ENCODE data around the gene ARL16. TPM values are rescaled to one million over a fixed set of nuclear protein-coding genes. Genes with fewer than 3 reads are reported as not detected.
A peak's percentile ranks its signal among the peaks of the same experiment; 100 is the strongest.
"Not testable (repeated sequence)": the region's sequence is repeated elsewhere in the genome, so short reads cannot be mapped to it uniquely, and the experiment has no call there.

ARL16 gene
- total RNA-seq, 2 donors from 2014 or later: 12.2 to 22.3 TPM

DNA sequence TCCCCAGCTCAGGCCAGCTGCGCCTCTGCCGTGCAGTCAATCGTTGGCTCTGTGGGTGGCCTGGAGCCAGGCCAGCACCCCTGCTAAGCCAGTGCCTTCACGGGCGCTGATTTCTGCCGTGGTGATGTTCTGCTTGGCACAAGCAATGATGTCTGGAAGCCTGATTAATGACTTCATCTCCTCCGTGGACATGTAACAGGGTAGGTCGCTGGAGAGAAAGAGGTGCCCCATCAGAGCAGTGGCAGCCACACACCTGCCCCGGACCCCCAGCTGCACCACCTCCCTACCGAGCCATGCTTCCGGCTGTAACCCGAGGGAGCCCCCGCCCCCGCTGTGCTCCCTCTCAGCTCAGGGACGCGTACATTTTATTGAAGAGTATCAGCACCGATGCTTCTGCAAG, 1.9 kb downstream of the ARL16 start:
- ATAC-seq (no peak), DNase-seq (no peak)
- intact Hi-C loops (cut with DNase I): no loop called here

DNA sequence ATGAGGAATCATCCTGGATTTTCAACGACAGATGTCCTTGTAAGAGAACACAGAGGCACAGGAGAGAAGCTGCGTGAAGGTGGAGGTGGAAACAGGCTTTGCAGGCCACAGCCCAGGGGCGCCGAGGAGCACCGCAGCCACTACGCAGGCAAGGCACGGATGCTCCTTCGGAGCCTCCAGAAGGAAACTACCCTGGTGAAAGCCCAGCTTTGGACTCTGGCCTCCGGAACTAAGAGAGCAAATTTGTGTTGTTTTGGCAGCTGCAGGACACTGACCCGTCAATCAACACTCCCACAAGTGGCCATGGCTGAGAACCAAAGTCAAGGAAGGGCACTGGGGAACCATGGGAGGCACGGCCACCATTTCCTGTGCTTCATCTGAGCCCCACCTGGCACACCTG, 3.4 kb downstream of the ARL16 start:
- intact Hi-C loops (cut with DNase I): no loop called here
- no peak for DNase-seq
- ATAC-seq: no peak

DNA sequence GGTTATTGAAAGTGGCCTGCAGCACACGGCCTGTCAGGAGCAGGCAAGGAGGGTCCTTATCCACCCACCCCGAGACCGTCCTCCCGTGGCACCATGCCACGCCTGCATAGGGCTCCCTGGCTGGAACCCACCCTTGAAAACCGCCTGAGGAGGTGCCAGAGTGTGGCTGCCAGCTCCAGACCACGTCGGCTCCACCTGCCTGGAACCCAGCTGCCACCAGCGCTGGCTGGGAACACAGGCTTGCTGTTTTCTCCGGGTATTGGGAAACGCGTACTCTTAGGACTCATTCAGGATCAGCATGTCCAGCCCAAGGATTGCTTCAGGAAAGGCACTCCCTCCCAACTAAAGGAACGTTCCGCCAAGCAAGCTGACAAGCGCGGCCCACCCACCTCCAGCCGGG, 6.7 kb downstream of the ARL16 start:
- peak in 1 of 2 donors; percentile 27 for ATAC-seq
- DNase-seq: no peak
- intact Hi-C loops (cut with DNase I): no loop called here

DNA sequence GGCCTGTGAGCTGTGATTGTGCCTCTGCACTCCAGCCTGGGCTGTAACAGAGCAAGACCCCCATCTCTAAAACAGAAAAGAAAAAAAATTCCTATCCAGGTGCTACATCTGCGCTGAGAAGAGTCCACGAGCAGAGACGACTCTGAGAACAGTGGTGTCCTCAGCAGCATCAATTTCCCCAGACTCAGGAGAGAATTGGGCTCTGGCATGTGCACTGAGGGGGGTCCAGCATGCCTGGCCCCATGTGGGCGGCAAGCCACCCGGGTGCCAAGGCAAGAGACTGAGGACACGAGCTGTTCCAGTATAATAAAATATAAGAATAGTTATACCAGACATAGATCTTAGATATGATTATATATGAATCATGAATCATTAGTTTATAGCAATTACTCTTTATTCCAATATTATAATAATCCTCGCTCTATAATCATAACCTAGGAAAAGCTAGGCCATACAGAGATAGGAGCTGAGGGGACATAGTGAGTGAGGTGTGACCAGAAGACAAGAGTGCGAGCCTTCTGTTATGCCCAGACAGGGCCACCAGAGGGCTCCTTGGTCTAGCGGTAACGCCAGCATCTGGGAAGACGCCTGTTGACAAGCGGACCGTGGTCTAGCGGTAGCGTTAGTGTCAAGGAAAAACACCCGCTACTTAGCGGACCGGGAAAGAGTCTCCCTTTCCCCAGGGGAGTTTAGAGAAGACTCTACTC, 7.9 kb downstream of the ARL16 start:
- DNase-seq; intact Hi-C loops (cut with DNase I); ATAC-seq: not testable (repeated sequence)

DNA sequence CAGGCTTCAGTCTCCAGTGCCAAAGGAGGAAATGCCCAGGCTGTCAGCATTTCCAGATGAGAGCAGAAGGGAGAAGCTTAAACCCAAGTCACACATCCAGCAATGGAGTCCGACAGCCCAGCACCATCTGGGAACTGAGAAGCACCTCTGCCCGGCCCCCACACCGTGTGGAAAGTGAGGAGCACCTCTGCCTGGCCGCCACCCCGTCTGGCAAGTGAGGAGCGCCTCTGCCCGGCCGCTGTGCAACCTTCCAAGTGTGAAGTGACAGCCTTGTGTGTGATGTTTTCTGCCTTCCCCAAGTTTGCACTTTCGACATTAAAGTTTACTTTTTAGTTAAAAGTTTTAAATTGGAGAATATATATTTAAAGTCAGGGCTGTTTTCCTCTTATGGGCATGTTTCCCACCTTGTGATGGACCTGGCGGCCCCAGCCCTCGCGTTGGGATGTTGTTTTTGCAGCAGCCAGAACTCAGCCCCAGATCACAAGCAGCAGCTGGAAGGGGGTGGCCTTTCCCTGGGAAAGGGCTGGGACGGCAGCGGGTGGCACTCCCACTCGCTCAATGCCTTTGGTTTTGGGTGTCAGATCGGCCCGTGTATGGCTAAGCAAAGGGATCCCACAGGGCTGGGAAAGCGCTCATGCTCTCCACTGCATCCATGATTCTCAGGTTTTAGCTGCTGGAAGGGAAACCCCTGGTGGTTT, 9.9 kb downstream of the ARL16 start:
- no peak for ATAC-seq
- no peak for DNase-seq
- intact Hi-C loops (cut with DNase I): no loop called here

DNA sequence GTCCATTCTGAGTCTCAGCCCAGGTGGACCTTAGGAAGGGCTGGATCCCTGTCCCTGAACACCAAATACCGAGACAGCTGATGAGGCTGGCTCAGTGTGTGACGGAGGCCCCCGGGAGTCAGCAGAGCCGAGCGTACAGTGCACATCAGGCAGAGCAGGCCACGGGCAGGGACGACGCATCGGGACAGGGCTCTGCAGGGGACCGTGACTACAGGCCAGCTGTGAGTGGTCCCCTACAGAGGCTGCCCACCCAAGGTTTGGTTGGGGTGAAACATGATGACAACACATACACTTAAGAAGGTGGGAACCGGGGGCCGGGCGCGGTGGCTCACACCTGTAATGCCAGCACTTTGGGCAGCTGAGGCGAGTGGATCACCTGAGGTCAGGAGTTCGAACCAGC, 10.6 kb downstream of the ARL16 start:
- intact Hi-C loops (cut with DNase I): no loop called here
- no peak for ATAC-seq
- DNase-seq: no peak

DNA sequence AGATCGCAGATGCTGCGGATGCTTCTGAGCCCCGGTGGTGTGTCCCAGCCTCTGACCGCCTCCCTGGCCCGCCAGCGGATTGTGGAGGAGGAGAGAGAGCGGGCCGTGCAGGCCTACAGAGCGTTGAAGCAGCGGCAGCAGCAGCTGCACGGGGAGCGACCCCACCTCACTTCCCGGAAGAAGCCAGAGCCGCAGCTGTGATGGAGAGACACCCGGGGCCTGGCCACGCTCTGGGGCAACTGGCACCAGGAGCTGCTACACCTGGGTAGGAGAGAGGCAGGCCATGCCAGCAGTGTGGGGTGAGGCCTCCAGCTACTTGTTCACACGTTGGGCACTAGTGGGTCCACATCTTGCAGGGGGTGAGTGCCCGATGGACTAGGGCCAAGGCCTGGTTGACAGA, 11.1 kb downstream of the ARL16 start:
- DNase-seq: no peak
- intact Hi-C loops (cut with DNase I): no loop called here
- no peak for ATAC-seq

DNA sequence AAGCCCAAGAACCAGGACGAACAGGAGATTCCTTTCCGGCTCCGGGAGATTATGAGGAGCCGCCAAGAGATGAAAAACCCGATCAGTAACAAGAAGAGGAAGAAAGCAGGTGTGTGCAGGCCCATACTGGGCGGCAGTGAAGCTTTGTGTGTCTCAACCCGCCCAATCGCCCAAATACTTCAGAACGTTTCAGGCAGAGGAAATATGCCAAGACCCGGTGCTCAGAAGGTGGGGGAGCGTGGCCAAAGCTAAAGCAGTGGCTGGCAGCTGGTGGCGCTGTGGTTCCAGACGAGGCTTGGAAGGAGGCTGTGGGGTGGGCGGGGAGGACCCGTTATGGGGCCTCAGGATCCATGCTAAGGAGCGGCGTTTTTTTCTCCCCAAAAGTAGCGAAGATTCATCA, 15.8 kb downstream of the ARL16 start:
- no peak for ATAC-seq
- intact Hi-C loops (cut with DNase I): no loop called here
- DNase-seq: no peak

DNA sequence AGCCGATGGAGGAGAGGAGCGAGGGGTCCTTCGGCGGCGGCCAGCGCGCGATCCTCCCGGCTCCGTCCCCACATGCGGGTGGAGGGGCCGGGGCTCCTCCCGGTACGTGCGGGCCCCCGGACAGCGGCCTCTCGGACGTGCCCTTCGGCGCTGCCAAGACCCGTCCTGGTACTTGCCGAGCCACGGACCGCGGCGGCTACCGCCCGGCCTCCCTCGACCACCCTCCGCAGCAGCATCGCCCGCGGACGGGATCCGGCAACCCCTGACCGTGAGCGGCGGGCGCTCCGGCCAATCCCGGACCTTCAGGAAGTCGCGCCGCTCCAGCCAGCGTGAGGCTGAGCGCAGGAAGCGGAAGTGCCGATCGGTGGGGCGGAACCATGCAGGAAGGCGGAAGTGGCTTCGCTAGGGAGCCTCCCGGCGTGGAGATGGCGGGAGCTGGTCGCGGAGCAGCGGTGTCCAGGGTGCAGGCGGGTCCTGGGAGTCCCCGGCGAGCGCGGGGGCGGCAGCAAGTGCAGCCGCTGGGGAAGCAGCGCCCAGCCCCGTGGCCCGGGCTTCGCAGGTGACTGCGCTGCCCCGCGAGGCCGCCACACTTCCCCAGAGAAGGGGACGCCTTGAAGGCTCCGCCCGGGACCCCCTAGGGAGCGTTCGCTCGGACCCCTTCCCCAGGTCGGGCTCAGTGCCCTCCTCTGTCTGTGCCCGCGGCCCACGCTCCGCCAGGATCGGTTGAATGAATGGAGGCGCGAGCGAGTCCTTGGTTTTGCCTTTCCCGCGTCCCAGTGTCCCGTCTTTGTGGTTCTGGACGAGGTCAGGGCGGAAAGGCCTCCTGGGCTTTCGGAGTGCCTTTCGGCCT, 17.0 kb downstream of the ARL16 start, which contains the start of the genes CCDC137 and OXLD1:
Gene CCDC137 (plus strand): TSS at position 396 of the 850 bp plus-strand sequence. CDS start 30 bp downstream, at position 426.
Gene OXLD1 (minus strand): TSS at position 264 of the 850 bp plus-strand sequence. CDS start 28 bp downstream, at position 236.
- ATAC-seq: peak; percentile 98 to 99
- DNase-seq: peak; percentile 98
- intact Hi-C loops (cut with DNase I): no loop called here

DNA sequence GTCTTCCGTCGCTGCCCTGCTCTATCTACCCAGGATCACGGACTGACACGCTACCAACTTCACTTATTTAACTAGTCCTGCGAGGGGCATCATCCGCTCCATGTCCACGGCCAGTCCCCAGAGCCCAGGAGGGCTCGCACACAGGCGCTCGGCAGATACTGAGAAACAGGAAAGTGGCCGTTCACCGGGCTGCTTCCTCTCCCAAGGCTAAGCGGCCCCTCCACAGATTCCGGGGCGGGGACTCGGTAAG, 17.6 kb downstream of the ARL16 start:
- intact Hi-C loops (cut with DNase I): no loop called here
- ATAC-seq: no peak
- DNase-seq: no peak

DNA sequence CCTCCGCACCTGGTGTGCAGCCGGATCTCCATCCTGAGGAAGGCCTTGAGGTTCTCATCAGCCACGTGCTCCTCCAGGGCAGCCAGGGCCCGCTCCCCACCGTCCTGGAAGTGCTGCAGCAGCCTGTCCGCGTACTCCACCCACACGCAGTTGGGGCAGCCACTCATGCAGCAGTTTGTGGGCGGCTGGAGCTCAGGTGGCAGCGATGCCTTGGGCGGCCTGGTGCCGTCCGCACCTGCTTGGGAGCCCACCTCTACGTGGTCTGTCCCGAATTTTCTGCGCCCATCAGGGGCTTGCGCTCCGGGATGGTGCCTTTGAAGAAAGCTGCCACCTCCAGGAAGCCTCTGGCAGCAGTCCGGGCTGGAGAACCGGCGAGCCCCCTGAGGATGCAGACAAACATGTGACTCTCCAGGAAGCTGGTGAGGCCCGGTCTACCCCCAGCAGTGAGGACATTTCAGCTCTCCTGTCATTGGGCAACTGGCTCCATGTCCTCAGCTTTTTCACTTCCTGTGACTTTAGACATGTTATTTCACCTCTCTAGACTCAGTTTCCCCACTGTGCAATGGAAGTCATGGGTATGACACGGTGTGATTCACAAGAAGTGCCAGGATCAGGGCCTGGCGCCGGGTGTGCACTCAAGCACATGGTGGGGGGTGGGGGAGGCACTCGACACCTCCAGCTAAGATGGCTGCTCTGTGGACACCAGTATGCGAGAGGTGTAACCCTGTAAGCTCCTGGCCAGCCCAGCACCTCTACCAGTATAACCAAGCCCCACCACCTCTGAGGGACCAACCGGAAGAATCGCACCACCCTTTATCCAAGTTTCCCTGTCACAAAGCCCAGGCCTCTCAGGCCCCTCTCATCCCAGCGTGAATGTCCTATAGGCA, 18.1 kb downstream of the ARL16 start:
- intact Hi-C loops (cut with DNase I): no loop called here
- peak; percentile 45 for DNase-seq

DNA sequence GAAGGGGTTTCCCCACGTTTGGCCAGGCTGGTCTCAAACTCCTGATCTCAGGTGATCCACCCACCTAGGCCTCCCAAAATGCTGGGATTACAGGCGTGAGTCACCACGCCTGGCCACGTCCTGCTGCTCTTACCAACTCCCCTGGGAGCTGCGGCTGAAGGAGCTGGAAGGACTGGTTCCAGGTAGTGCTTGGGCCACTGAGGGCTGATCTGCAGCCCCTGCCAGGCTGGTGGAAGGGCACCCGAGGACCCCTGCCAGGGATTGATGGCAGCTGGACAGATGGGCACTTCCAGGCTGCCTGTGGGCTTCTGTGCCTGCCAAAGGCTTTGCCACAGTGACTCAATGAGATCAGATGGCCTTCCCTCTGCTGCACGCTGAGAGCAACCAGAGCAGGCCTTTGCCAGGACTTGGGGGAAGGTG, 19.5 kb downstream of the ARL16 start:
- ATAC-seq: no peak
- DNase-seq: no peak
- intact Hi-C loops (cut with DNase I): no loop called here

More for the DNA sequence above, 18.1 kb downstream of the ARL16 start:
- ATAC-seq: peak; percentile 12 to 28

DNA sequence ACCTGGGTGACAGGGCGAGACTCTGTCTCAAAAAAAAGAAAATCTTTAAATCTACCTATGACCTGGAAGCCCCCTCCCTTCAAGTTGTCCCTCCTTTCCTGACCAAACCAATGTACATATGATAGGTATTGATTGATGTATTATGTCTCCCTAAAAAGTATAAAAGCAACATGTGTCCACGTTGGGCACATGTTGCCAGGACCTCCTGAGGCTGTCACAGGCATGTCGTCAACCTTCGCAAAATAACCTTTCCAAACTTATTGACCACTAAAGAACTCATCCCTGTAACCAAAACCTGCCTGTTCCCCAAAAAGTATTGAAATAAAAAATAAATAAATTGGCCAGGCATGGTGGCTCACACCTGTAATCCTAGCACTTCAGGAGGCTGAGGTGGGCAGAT, 21.6 kb downstream of the ARL16 start:
- intact Hi-C loops (cut with DNase I): no loop called here
- DNase-seq (no peak), ATAC-seq (no peak)

DNA sequence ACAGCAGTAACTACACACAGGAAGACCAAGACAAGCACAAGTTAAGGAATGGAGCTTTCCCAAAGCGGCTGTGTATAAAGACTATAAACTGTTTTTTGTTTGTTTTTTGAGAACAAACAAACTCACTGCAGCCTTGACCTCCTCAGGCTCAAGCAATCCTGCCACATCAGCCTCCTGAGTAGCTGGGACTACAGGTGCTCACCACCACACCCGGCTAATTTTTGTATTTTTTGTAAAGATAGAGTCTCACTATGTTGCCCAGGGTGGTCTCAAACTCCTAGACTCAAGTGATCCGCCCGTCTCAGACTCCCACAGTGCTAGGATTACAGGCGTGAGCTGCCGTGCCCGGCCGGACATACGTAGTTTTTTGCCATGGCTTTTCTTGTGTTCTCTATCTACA, 23.2 kb downstream of the ARL16 start:
- ATAC-seq (no peak), DNase-seq (no peak)
- intact Hi-C loops (cut with DNase I): no loop called here

DNA sequence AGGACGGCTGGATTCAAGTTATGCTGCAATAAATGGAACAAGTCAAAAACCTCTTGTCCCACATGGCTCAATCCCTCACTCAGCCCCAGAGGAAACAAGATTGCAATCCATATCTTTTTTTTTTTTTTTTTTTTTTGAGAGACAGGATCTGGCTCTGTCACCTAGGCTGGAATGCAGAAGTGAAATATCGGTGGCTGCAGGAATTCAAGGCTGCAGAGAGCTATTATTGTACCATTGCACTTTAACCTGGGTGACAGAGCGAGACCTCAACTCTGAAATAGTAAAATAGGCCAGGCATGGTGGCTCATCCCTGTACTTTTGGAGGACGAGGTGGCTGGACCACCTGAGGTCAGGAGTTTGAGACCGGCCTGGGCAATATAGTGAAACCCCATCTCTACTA, 24.6 kb downstream of the ARL16 start:
- intact Hi-C loops (cut with DNase I): no loop called here
- peak in 1 of 2 donors; percentile 14 for ATAC-seq
- no peak for DNase-seq

DNA sequence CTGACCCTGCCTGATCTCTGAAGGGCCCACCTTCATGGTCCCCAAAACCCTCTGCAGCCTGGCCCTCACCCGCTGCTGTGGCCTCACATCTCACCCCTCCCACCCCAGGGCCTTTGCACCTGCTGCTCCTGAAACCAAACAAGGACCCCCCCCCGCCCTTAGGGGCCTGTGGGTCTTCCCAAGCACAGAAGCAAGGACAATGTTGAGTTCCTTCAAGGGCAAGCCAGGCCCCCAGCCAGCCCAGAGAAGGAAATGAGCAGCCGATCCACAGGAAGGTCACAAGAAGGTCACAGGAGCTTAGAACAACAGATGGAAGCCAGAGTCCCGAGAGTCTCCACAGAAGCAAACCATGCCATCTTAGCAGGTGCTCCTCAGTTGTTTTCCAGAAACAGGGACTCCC, 26.8 kb downstream of the ARL16 start:
- intact Hi-C loops (cut with DNase I): no loop called here
- ATAC-seq: no peak
- DNase-seq: no peak

DNA sequence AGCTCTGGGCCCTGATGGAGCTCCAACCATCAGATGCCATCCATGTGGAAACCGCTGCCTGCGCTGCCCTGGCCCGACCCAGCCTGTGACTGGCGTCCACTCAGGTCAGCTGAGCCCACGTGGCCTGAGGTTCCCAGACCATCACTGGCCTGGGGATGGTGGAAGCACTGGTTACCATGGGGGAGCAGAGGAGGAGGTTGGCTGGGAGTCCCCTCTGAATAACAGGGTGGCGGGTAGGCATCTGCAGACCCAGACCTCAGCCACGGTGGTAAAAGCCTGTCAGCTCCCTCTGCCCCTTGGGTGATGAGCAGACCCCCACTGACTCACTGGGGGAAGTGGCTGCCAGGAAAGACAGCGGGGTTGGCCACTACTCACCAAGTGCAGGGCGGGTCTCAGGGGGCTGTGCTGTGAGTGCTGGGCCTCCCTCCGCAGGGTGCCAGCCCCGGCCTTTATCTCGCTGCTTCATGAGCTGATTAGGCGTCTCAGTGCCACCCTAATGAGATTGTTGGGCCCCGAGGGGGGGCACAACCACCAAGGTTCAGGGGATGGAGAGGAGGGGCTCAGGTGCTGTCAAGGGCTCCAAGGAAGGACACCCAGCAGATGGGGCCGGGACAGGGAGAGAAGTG, 27.4 kb downstream of the ARL16 start, which contains the start of gene PDE6G:
Gene PDE6G (minus strand): TSS at position 425 of the 626 bp plus-strand sequence. CDS start 3,237 bp downstream, outside the sequence.
- intact Hi-C loops (cut with DNase I): no loop called here
- ATAC-seq (no peak), DNase-seq (no peak)

DNA sequence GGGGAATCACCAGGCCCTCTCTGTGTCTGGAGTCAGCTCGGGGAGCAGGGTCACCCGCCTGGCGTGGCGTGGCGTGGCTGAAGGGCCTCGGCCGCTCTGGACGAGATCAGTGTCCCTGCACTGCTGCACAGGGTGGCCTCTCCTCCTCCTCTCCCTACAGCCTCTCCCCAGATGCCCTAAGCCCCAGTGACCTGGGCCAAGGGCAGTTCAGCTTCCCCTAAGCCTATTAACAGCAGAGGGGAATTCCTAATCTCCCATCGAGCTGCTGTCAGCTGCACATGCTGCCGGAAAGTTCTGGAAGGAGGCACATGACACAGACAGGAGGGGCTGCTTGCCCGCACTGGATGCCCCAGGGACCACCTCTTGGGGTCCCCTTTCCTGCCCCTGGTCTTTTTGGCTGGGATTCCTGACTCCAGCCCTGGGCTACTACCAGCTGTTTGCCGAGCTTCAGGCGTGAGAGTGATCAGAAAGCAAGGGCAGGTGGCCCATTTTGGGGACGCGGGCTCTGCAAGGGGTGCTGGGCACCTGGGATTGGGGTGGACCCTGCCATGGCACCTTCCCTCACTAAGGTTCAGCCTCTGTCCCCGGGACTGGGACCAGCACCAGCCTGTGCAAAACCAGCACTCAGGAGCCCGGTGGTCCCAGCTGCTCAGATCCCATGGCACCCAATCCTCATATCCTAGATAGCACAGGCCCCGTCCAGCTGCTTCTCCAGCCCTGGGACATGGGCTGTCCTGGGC, 28.0 kb downstream of the ARL16 start:
- intact Hi-C loops (cut with DNase I): no loop called here
- no peak for ATAC-seq
- DNase-seq: no peak

Measured in left cardiac atrium (tissue), 4 donors.